IMR-90 (cell line): Measurements from ENCODE around the gene LRP1-AS. TPM values are rescaled to one million over a fixed set of nuclear protein-coding genes. Genes with fewer than 3 reads are reported as not detected.

Experiments used
- ATAC-seq: fragments of 200-7000 bp; cut with Tn5 transposase; 2 replicates; pipeline ENCODE4 v1.9.1; 2020; ENCODE audit warnings: low read depth, mild to moderate bottlenecking, moderate library complexity
- BruUV-seq: library from RNA; stranded (reverse); fragments of 400-500 nt; replicated peaks from 2 replicates; lab custom pipeline; 2021; lab: Mats Ljungman, UMichigan
- CTCF ChIA-PET: fragments of 300-600 bp; formaldehyde crosslinking; extraction: SDS; loops from one replicate; lab custom pipeline; 2021; ENCODE audit warnings: antibody characterized with exemption; lab: Yijun Ruan, JAX
- POLR2A ChIA-PET: fragments of 300-600 bp; sonication (Branson Sonifier 250); formaldehyde crosslinking; loops from one replicate; lab custom pipeline; 2022; ENCODE audit warnings: antibody characterized with exemption; ENCODE audit not compliant: unreplicated experiment; lab: Charles Lee
- DNase-seq: peaks from one replicate; pipeline ENCODE4 v3.0.0; 2013
- H2AFZ ChIP-seq: replicated peaks from 2 replicates; pipeline ENCODE3; 2013; ENCODE audit warnings: low read length, mild to moderate bottlenecking; ENCODE audit not compliant: poor library complexity
- H2AK5ac ChIP-seq: 2 replicates; pipeline ENCODE4 v1.6.1; 2013; ENCODE audit warnings: low read depth, low read length, inconsistent platforms
- H2AK9ac ChIP-seq: replicated peaks from 2 replicates; pipeline ENCODE3; 2013; ENCODE audit warnings: mild to moderate bottlenecking, low read depth, low read length, moderate library complexity; ENCODE audit not compliant: poor library complexity
- H2BK120ac ChIP-seq: 2 replicates; pipeline ENCODE4 v1.6.1; 2013; ENCODE audit warnings: low read depth, low read length, inconsistent platforms
- H2BK15ac ChIP-seq: 3 replicates; pipeline ENCODE4 v1.6.1; 2013; ENCODE audit warnings: low read depth, low read length, inconsistent platforms
- H2BK20ac ChIP-seq: 2 replicates; pipeline ENCODE4 v1.6.1; 2013; ENCODE audit warnings: low read depth, mild to moderate bottlenecking, inconsistent platforms, low read length, moderate library complexity
- H2BK5ac ChIP-seq: 2 replicates; pipeline ENCODE4 v1.6.1; 2013; ENCODE audit warnings: mild to moderate bottlenecking, low read depth, low read length, inconsistent platforms; ENCODE audit not compliant: poor library complexity, severe bottlenecking
- H3K14ac ChIP-seq: replicated peaks from 2 replicates; pipeline ENCODE4 v1.6.1; 2013; ENCODE audit warnings: low read depth, low read length, inconsistent platforms
- H3K18ac ChIP-seq: 2 replicates; pipeline ENCODE4 v1.6.1; 2013; ENCODE audit warnings: low read depth, low read length, control low read depth
- H3K23ac ChIP-seq: 2 replicates; pipeline ENCODE4 v1.6.1; 2013; ENCODE audit warnings: low read depth, low read length, inconsistent platforms
- H3K27ac ChIP-seq: 2 replicates; pipeline ENCODE4 v1.5.1; 2013; ENCODE audit warnings: mild to moderate bottlenecking, control low read depth, low read length; ENCODE audit not compliant: insufficient read depth
- H3K27me3 ChIP-seq: 2 replicates; pipeline ENCODE4 v1.6.1; 2013; ENCODE audit warnings: low read length; ENCODE audit not compliant: control insufficient read depth, insufficient read depth
- H3K36me3 ChIP-seq: 2 replicates; pipeline ENCODE4 v1.6.1; 2013; ENCODE audit warnings: low read length, mixed read lengths; ENCODE audit not compliant: control insufficient read depth, insufficient read depth
- H3K4ac ChIP-seq: 2 replicates; pipeline ENCODE4 v1.6.1; 2013; ENCODE audit warnings: low read depth, low read length, inconsistent platforms
- H3K4me1 ChIP-seq: 2 replicates; pipeline ENCODE4 v1.6.1; 2013; ENCODE audit warnings: low read length, mixed read lengths; ENCODE audit not compliant: control insufficient read depth, insufficient read depth
- H3K4me2 ChIP-seq: 2 replicates; pipeline ENCODE4 v1.6.1; 2013; ENCODE audit warnings: low read depth, mild to moderate bottlenecking, control low read depth, low read length, moderate library complexity
- H3K4me3 ChIP-seq: 2 replicates; pipeline ENCODE4 v1.5.1; 2013; ENCODE audit warnings: low read depth, mild to moderate bottlenecking, control low read depth, low read length, moderate library complexity; ENCODE audit not compliant: insufficient read depth
- H3K56ac ChIP-seq: 2 replicates; pipeline ENCODE4 v1.6.1; 2013; ENCODE audit warnings: low read length, inconsistent platforms; ENCODE audit not compliant: insufficient read depth; ENCODE audit errors: extremely low read depth
- H3K79me1 ChIP-seq, 2 experiments: 2 replicates each; pipeline ENCODE4 v1.6.1; 2013; ENCODE audit warnings: low read length in 2 of 2, inconsistent platforms in 1 of 2, low read depth in 1 of 2
- H3K9ac ChIP-seq: 2 replicates; pipeline ENCODE4 v1.6.1; 2013; ENCODE audit warnings: low read depth, low read length, control low read depth
- H3K9me1 ChIP-seq: 2 replicates; pipeline ENCODE4 v1.6.1; 2013; ENCODE audit warnings: low read length, inconsistent platforms; ENCODE audit not compliant: insufficient read depth
- H3K9me3 ChIP-seq: 2 replicates; pipeline ENCODE4 v1.6.1; 2013; ENCODE audit warnings: low read length; ENCODE audit not compliant: control insufficient read depth, insufficient read depth
- H4K20me1 ChIP-seq: 2 replicates; pipeline ENCODE4 v1.6.1; 2013; ENCODE audit warnings: low read length, inconsistent platforms; ENCODE audit not compliant: insufficient read depth
- H4K5ac ChIP-seq: 2 replicates; pipeline ENCODE4 v1.6.1; 2013; ENCODE audit warnings: mild to moderate bottlenecking, low read depth, low read length, control low read depth
- H4K8ac ChIP-seq, 2 experiments: 2 replicates each; pipeline ENCODE4 v1.6.1; 2013; ENCODE audit warnings: low read depth in 2 of 2, low read length in 2 of 2, control low read depth in 1 of 2, inconsistent platforms in 1 of 2
- H4K91ac ChIP-seq: 2 replicates; pipeline ENCODE4 v1.6.1; 2013; ENCODE audit warnings: low read depth, low read length, inconsistent platforms; ENCODE audit not compliant: insufficient read depth
- BHLHE40 ChIP-seq: fragments of 150-350 bp; IDR thresholded peaks from 2 replicates; pipeline ENCODE4 v1.6.1; 2016; ENCODE audit warnings: mild to moderate bottlenecking, low read depth, low read length
- CEBPB ChIP-seq: IDR thresholded peaks from 2 replicates; pipeline ENCODE4 v1.6.1; 2012; ENCODE audit warnings: low read depth, low read length, improper control_type of control experiment
- CHD1 ChIP-seq: IDR thresholded peaks from 2 replicates; pipeline ENCODE4 v1.6.1; 2012; ENCODE audit warnings: low read depth, low read length, improper control_type of control experiment
- CTCF ChIP-seq: conservative IDR thresholded peaks from 2 replicates; pipeline ENCODE4 v1.5.1; 2012; ENCODE audit warnings: mild to moderate bottlenecking, low read depth, low read length, improper control_type of control experiment
- ELK1 ChIP-seq: fragments of 150-350 bp; IDR thresholded peaks from 2 replicates; pipeline ENCODE4 v1.6.1; 2016; ENCODE audit warnings: low read depth, mild to moderate bottlenecking, low read length, moderate library complexity, borderline replicate concordance
- FOS ChIP-seq: fragments of 150-350 bp; IDR thresholded peaks from 2 replicates; pipeline ENCODE4 v1.6.1; 2016; ENCODE audit warnings: low read depth, low read length
- MAFK ChIP-seq: IDR thresholded peaks from 2 replicates; pipeline ENCODE4 v1.6.1; 2012; ENCODE audit warnings: low read depth, low read length, improper control_type of control experiment
- MAZ ChIP-seq: IDR thresholded peaks from 2 replicates; pipeline ENCODE4 v1.6.1; 2012; ENCODE audit warnings: low read depth, mild to moderate bottlenecking, low read length, improper control_type of control experiment, moderate library complexity, borderline replicate concordance
- MXI1 ChIP-seq: IDR thresholded peaks from 2 replicates; pipeline ENCODE4 v1.6.1; 2012; ENCODE audit warnings: low read depth, mild to moderate bottlenecking, low read length, moderate library complexity, borderline replicate concordance
- NFE2L2 ChIP-seq: fragments of 150-350 bp; IDR thresholded peaks from 2 replicates; pipeline ENCODE4 v1.6.1; 2016; ENCODE audit warnings: low read depth, mild to moderate bottlenecking, low read length
- POLR2A ChIP-seq: IDR thresholded peaks from 2 replicates; pipeline ENCODE4 v1.6.1; 2012; ENCODE audit warnings: mild to moderate bottlenecking, low read depth, low read length
- RAD21 ChIP-seq: IDR thresholded peaks from 2 replicates; pipeline ENCODE4 v1.6.1; 2012; ENCODE audit warnings: low read length, improper control_type of control experiment
- RCOR1 ChIP-seq: IDR thresholded peaks from 2 replicates; pipeline ENCODE4 v1.6.1; 2012; ENCODE audit warnings: mild to moderate bottlenecking, low read length, improper control_type of control experiment; ENCODE audit not compliant: insufficient replicate concordance
- RFX5 ChIP-seq: IDR thresholded peaks from 2 replicates; pipeline ENCODE4 v1.8.0; 2012; ENCODE audit warnings: low read depth, mild to moderate bottlenecking, low read length, moderate library complexity
- SMC3 ChIP-seq: fragments of 150-350 bp; IDR thresholded peaks from 2 replicates; pipeline ENCODE4 v1.6.1; 2016; ENCODE audit warnings: low read depth, mild to moderate bottlenecking, antibody characterized with exemption, low read length, moderate library complexity
- USF2 ChIP-seq: fragments of 150-350 bp; IDR thresholded peaks from 2 replicates; pipeline ENCODE4 v1.6.1; 2017; ENCODE audit warnings: mild to moderate bottlenecking, antibody characterized with exemption, low read length, low read depth
- WGBS, 2 experiments: methylation state at CpG; one replicate each; pipeline versions ENCODE4 v1.1.5 to v1.1.7; 2013; ENCODE audit warnings: missing lambda C conversion rate in 2 of 2; ENCODE audit not compliant: insufficient read length in 1 of 2; ENCODE audit errors: extremely low coverage in 2 of 2; 5-methylcytosine and 5-hydroxymethylcytosine counted together
- dilution Hi-C: fragments of 300-500 bp; cut with HindIII; formaldehyde crosslinking; loops from one replicate; pipeline ENCODE4 v1.14.3; 2018; ENCODE audit warnings: low sequenced_read_pairs; ENCODE audit not compliant: unreplicated experiment
- in situ Hi-C: fragments of 300-500 bp; cut with MboI; formaldehyde crosslinking; loops from 3 replicates; pipeline ENCODE4 v1.14.3; 2019; ENCODE audit warnings: low sequenced_read_pairs, inconsistent platforms, mixed read lengths
- intact Hi-C: fragments of 100-400 bp; cut with micrococcal nuclease; formaldehyde crosslinking; loops from 2 replicates; pipeline ENCODE4 v1.10.0; 2022
- polyA plus RNA-seq, 3 experiments: library from polyadenylated mRNA; depleted of rRNA; stranded (reverse); fragments of >200 nt; gene quantifications; 2 replicates each; pipeline ENCODE4 v1.2.3, GENCODE V29; 2012; ENCODE audit warnings: low replicate concordance in 1 of 3
- total RNA-seq: library from RNA; depleted of rRNA; stranded (reverse); fragments of >200 nt; gene quantifications from 2 replicates; pipeline ENCODE4 v1.2.3, GENCODE V29; 2012

Gene LRP1-AS
- total and polyA plus RNA-seq, 2 of the 4 experiments (the other 2 are of a cell fraction), result not detected

- H3K27me3 ChIP-seq, result no peaks in the 10 kb centered on the region
- H2AK9ac ChIP-seq, result no peak overlapping the region
- WGBS, 2 experiments, result no CpG with 5 or more reads among the region's 5 CpGs
- ChIA-PET POLR2A (no interaction called here), CTCF (no interaction called here)
- H3K9ac ChIP-seq, result no peak overlapping the region
- H4K91ac ChIP-seq, result no peak overlapping the region
- H3K9me1 ChIP-seq, result peaks cover 30% of the 10 kb centered on the region
- H3K27ac ChIP-seq, result no peak overlapping the region
- H3K4me2 ChIP-seq, result no peak overlapping the region
- H2BK20ac ChIP-seq, result no peak overlapping the region
- intact Hi-C loops, result no loop called here
- DNase-seq (no peak), ATAC-seq (no peak)
- dilution Hi-C loops, result no loop called here
- no peak overlapping the region for H3K18ac ChIP-seq
- no peak overlapping the region for H3K4ac ChIP-seq
- peaks cover 81% of the 10 kb centered on the region for H3K36me3 ChIP-seq
- H2BK15ac ChIP-seq, result no peak overlapping the region
- no peak overlapping the region for H3K14ac ChIP-seq
- TF ChIP-seq NFE2L2 (no peak), FOS (no peak), RFX5 (no peak), ELK1 (no peak), MAFK (no peak), USF2 (no peak), SMC3 (no peak), CTCF (no peak), CHD1 (no peak), CEBPB (no peak), POLR2A (no peak), RCOR1 (no peak), RAD21 (no peak), MAZ (no peak), BHLHE40 (no peak), MXI1 (no peak)
- H2AFZ ChIP-seq, result no peak overlapping the region
- no peak overlapping the region for H3K4me3 ChIP-seq
- no TSS peak for BruUV-seq
- no peak overlapping the region for H2BK5ac ChIP-seq
- no peak overlapping the region for H2BK120ac ChIP-seq
- H3K4me1 ChIP-seq, result peaks cover 31% of the 10 kb centered on the region
- no peak overlapping the region for H4K5ac ChIP-seq
- H3K79me1 ChIP-seq, result peaks cover 60 to 93% of the 10 kb centered on the region in 2 experiments
- H2AK5ac ChIP-seq, result no peak overlapping the region
- no peak overlapping the region for H3K23ac ChIP-seq
- H4K8ac ChIP-seq, result no peak overlapping the region; a peak in 1 of 4 replicates
- H4K20me1 ChIP-seq, result peaks cover 52% of the 10 kb centered on the region
- in situ Hi-C loops, result no loop called here
- H3K56ac ChIP-seq, result no peak overlapping the region
- no peaks in the 10 kb centered on the region for H3K9me3 ChIP-seq
Measured at GRCh38 chr12:57154804-57155434, 7.5 kb upstream of the LRP1-AS start.
